OCI-M2 (cell line): ENCODE results near the gene ST8SIA2.

Experiments
- DNase-seq: peaks from one replicate; lab custom pipeline; 2025; ENCODE audit not compliant: unreplicated experiment; lab: John Stamatoyannopoulos, UW

The ST8SIA2 gene

GRCh38 chr15:92393071-92393979 is at the start of gene ST8SIA2:
Gene ST8SIA2 (plus strand): TSS chr15:92393881. CDS start chr15:92394065, 184 bp downstream.
- no peak for DNase-seq

- no peak for DNase-seq
These were observed 49.6 kb upstream of the ST8SIA2 start for GRCh38 chr15:92343924-92344643.

GRCh38 chr15:92346063-92346462 is 47.6 kb upstream of the ST8SIA2 start:
- DNase-seq: no peak

GRCh38 chr15:92355307-92355706 is 38.4 kb upstream of the ST8SIA2 start:
- DNase-seq: no peak

- DNase-seq: no peak
These were observed 32.2 kb upstream of the ST8SIA2 start for GRCh38 chr15:92361321-92362000.

GRCh38 chr15:92362001-92362350 is 31.7 kb upstream of the ST8SIA2 start:
- DNase-seq: no peak

- DNase-seq: no peak
These were observed 28.6 kb upstream of the ST8SIA2 start for GRCh38 chr15:92365084-92365483.

- no peak for DNase-seq
These were observed 27.8 kb upstream of the ST8SIA2 start for GRCh38 chr15:92365906-92366305.

GRCh38 chr15:92366381-92366780 is 27.3 kb upstream of the ST8SIA2 start:
- no peak for DNase-seq

GRCh38 chr15:92375057-92375456 is 18.6 kb upstream of the ST8SIA2 start:
- DNase-seq: no peak

GRCh38 chr15:92376109-92376508 is 17.6 kb upstream of the ST8SIA2 start:
- no peak for DNase-seq

GRCh38 chr15:92377083-92377789 is 16.4 kb upstream of the ST8SIA2 start:
- DNase-seq: no peak

- DNase-seq: no peak
These were observed 10.0 kb upstream of the ST8SIA2 start for GRCh38 chr15:92383519-92384324.

GRCh38 chr15:92384381-92384780 is 9.3 kb upstream of the ST8SIA2 start:
- DNase-seq: no peak

- DNase-seq: no peak
These were observed 8.6 kb upstream of the ST8SIA2 start for GRCh38 chr15:92385096-92385495.

- no peak for DNase-seq
These were observed 2.0 kb upstream of the ST8SIA2 start for GRCh38 chr15:92391640-92392039.

GRCh38 chr15:92392462-92392861 is 1.2 kb upstream of the ST8SIA2 start:
- DNase-seq: no peak

GRCh38 chr15:92393980-92394308 is 263 bp downstream of the ST8SIA2 start:
- no peak for DNase-seq

- DNase-seq: no peak
These were observed 822 bp downstream of the ST8SIA2 start for GRCh38 chr15:92394309-92395097.
